Hematopoietic multipotent progenitor cell treated with erythropoietin and hydrocortisone succinate and interleukin-3 and kit ligand, for 15 days (in vitro differentiated cells): ENCODE results near the gene AADACL4.

Experiments used
- DNase-seq: peaks from one replicate; pipeline ENCODE4 v3.0.0-alpha.2; 2015; ENCODE audit warnings: low spot score

Gene AADACL4

DNA sequence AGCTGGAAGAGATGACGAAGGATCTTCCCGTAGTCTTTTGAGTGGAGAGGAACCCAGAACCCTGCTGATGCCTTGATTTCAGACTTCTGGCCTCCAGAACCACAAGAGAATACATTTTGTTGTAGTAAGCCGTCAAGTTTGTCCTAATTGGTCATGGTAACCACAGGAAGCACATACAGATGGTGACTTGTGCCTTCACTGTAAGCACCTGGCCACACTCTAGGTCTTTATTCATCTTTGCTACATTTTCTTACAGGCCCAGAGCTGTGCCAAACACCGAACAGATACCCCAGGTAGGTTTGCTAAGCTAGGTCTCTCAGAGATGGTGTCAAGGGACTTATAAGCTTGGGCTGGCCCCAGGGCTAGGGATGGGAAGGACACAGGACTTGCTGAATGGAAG lies 30.7 kb upstream of the AADACL4 start:
- no peak for DNase-seq

DNA sequence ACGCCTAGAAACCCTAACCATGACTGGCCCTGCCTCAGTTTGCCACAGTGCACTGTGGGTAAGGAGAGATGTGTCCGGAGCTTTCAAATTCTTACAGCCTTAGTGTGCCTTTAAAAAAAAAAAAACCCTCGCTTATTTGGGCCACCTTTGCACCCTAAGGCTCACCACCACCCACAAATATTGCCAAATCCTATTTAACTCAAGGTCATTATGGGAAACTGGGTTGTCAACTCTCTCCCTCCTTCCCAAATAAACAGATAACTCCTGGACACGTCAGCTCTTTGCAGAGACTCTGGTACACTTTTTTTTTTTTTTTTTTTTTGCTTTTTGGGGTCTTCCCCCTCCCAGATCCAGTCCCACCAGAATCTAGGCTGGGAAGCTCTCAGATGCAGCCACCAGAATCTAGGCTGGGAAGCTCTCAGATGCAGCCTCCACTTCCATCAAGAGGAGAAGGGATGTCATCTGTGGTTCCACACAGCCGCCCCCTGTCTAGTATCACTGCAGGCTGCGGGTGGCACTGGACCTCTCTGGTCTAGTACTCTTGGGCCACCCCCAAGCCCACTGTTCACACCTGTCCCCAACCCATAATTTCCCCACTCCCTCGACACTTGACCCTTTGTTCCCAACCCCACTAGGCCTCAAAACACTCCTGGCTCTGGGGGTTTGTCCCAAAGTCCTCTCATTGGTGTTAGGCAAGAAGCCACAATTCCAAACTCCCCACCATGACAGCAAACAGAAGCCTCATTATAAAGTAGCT lies 29.3 kb upstream of the AADACL4 start:
- DNase-seq, result no peak

DNA sequence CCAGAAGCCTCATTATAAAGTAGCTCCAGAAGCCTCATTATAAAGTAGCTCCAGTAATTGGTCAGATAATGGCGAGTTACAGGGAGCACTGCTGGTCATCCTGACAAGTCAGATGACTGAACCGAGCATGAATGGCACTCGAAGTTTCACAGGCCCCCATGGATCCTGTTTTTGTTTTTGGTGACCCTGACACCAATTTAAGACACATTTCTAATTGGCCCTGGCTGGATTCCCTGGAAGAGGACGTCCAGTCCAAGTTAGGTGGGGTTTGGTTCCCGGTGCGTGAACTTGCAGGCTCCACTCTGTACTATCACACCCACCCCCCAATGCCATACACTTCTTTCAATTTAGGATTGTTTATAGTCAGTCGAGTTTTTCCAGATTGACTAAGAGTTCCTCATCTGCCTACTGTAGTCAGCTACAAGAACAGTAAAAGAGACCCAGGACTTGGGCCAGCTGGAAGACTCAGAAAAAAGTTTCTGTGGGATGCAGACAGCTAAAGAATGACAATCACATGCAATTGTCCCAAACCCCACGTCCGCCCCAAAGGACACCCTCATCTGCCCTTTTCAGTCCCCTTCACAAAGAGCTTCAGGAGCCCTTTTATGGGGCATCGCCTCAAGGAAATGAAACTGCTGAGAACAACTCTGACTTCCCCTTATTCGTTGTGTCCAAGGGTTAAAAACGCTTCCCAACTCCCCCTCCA lies 28.6 kb upstream of the AADACL4 start:
- DNase-seq, result no peak

DNA sequence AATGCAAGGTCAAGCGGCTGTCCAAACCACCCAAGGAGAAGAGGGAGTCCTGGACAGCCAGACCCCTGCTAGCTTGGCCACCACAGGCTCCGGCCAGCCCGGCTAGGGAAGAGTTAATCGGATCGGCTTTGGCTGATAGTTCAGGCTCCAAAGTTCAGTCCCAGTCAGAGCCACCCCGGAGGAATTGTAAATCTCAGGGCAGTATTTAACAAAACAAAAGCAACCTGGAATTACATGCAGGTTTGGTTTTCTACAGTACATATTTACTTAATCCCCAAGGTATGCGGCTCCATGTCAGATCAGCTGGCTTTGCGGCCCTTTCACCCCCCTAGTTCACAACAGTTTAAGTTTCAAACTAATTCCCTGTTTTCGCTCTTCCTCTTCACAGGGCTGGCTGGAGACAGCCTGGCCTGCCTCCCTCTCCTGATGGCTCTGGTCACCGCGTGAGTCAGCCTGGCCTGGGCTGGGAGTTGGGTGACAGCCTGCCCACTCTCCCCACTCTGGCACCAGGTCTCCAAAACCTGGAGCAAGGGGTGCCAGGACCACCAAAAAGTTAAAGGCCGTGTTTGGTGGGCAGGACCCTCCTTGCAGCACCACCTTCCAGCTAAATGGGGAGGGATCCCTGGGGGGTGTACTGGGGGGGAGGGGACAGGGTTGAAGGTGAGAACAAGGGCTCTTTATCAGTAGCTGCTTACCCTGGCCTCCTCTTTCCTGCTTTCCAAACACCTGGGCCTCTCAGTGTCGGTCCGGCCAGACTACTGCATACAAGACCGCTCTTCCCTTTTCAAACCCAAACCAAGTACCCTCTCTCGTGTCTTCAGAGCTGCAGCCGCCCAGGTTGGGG lies 27.8 kb upstream of the AADACL4 start:
- no peak for DNase-seq

DNA sequence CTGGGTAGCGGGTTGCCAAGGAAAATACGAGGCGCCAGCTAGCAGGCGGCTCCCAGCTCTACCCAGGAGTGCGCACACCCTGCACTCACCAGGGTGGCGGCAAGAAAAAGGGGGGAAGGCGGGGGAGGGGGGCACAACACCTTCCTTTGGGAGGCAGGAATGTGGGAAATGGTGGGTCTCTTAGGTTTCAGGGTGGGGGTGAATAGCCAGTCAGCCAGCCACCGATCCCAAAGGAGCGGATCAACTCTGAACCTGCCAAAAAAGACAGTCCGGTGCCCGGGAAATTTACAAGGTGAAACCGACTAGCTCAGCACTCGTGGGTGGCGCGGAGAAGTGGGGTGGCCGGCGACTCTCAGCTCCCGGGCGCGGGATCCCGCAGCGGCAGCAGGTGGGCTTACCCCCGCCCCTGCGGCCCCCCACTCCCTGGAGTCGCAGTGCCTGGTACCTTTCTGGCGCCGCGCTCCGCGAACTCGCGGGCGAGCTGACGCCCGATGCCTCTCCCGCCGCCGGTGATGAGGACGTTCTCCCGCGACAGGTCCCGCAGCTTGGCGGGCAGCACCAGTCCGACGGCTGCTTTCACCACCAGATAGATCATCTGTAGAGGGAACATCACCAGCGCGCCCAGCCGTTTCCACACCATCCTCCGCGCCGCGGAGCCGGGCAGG lies 27.0 kb upstream of the AADACL4 start:
- DNase-seq, result peak; percentile 21

DNA sequence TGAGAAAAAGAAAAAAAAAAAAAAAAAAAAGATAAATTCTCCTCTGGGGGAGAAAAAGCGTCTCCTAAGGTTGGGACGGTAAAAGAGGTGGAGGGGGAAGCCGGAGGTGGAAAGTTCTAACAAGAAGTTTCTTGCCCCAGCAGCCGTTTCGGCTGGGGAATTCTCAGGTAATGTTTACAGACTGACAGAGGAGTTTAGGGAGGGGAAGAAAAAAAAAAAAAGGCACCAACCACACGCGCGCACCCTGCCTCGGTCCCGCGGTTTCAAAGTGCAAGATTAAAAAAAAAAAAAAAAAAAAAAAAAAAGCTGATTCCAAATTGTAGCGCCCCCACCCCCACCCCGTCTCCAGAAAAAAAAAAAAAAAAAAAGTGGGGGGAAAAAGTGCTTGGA lies 26.4 kb upstream of the AADACL4 start:
- DNase-seq, result peak; percentile 20

DNA sequence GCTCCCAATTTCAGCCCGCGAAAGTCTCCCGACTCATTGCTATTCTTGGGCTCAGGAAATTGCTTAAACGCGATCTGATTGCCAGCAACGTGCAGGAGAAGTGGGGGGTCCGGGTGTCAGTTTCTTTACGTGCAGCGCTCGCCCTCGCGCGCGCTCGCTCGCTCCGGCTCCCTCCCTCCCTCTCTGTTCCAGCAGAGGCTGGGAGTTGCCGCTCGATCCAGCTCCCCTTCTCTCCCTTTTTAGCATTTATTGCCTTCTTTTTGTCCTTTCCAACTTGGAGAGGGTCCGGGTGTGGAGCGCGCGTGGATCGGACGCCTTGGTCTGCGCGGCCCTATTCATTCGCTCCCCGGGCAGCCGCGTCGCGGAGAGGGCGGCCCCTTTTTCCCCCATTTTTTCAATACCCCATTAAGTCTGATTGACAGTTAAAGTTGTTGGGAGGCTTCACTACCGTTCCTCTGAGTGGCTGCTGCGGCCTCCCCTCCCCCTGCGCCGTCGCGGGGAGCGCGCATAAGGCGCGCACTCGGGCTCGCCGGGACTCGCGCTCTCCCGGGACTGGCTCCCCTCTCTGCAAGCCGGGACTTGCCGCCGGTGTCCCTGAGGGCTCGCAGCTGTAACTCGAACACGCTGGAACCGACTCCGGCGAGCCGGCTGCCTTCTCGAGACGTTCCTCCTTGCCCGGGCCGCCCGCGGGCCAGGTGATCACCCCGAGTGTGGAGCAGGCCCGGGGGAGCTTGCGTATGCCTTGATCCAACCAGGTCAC lies 25.8 kb upstream of the AADACL4 start, which contains the start of gene DHRS3:
TSS of gene DHRS3 (minus strand) at position 310 of the 760 bp plus-strand sequence. CDS start 862 bp downstream, outside the sequence.
- peak; percentile 58 for DNase-seq

DNA sequence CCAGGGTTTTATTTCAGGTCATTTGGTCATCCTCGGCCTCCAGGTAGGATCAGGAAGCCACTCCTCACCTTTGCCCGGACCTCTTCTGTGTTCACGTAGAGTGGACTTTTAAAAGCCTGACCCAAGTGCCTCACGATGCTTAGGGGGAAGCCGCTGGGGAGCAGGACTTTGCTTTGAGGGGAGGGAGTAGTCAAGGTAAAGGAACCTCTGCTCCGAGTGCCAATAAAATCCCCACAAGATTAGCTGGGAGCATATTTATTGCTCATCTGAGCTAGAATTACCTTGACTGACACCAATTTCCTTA lies 25.3 kb upstream of the AADACL4 start:
- no peak for DNase-seq

DNA sequence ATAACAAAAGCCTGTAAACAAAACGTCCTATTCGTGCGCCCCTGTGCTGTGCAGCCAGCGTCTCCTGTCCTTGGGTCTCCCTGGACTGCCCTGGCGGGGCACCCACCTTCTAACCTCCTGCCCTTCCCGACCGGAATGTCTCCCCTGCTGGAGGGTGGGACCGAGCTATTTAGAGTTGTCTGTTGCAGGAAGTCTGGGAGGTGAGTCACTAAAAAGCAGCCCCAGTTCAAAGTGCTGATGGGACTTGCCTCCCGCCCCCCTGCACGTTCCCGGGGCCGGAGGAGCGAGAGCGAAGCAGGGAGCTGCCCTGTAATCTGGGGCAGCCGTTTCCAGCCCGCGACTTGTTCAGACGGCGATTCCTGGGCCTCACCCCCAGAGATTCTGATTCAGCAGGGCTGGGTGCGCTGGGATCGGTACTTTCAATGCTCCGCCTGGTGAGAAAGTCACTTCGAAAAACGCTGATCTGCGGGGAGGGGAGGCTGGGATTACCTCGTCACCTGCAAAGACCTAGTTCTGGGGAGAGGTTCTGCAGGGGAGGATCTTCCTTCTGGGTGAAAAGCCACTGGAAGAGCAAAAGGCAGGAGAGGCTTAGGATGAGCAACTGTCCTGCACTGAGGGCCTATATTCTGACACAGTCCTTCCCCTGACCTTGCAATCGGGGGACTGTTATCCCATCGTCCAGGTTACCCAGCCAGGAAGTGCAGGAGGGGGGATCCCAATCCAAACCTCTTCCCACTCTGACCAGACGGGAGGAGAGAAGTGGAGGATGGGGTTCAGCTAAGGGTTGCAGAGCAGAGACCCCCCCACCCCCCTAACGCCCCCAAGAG lies 24.7 kb upstream of the AADACL4 start:
- peak; percentile 27 for DNase-seq

DNA sequence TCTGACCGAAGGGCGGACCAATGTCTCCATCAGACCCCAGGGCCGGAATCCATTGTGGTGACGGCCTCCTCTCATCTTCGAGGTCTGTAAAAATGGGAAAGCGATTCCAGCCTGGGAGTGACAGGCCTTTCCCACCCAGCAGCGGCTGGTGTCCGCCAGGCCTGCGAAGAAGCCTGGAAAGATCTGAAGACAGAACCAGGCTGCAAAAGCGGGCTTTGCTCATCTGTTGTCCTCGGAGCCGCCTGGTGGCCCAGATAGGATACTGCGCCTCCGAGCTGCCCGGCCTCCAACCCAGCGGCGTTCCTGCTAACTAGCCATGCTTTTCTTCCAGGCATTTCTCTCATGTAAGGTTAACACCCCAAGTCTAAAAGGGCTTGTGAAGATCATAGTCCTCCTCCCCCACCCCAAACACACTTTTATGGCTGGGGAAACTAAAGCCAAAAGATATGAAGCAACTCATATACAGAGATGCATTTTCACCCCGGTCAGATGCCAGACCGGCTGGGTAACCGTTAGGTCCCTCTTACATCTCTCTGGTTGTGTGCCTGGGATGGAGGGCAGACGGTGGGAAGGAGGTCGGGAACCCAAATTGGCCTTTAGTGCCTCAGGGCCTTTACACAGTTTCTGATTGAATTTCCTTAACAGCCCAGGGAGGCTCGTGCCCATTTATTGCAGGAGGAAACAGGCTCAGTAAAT lies 23.9 kb upstream of the AADACL4 start:
- peak; percentile 77 for DNase-seq

DNA sequence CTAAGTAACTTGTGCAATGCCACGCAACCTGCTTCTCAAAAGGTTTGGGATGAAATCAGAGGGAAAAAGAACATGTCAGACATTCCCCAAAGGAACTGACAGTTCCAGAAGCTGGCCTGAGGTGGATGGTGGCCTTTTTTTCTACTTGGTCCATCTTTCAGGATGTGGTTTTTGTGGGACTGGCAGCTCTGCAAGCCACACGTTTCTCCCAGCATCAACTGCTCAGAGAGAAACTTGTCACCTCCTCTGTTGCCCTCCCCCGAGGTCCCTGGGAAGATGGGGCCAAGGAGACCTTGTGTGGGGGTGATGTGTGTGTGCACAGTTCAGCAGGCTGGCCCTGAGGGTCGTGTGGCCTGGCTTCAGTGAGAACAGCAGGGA lies 23.4 kb upstream of the AADACL4 start:
- DNase-seq, result no peak

DNA sequence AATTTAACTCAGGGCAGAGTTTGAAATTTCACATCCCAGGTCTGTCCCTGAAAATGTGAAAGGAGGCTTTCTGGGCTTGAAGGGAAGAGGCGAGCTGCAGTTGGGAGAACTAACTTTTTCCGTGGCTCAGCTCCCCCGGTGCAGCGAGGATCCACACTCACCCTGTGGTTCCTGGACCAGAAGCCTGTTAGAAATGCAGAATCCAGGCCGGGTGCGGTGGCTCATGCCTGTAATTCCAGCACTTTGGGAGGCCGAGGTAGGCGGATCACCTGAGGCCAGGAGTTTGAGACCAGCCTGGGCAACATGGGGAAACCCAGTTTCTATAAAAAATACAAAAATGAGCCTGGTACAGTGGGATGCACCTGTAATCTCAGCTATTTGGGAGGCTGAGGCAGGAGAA lies 23.0 kb upstream of the AADACL4 start:
- DNase-seq, result no peak

DNA sequence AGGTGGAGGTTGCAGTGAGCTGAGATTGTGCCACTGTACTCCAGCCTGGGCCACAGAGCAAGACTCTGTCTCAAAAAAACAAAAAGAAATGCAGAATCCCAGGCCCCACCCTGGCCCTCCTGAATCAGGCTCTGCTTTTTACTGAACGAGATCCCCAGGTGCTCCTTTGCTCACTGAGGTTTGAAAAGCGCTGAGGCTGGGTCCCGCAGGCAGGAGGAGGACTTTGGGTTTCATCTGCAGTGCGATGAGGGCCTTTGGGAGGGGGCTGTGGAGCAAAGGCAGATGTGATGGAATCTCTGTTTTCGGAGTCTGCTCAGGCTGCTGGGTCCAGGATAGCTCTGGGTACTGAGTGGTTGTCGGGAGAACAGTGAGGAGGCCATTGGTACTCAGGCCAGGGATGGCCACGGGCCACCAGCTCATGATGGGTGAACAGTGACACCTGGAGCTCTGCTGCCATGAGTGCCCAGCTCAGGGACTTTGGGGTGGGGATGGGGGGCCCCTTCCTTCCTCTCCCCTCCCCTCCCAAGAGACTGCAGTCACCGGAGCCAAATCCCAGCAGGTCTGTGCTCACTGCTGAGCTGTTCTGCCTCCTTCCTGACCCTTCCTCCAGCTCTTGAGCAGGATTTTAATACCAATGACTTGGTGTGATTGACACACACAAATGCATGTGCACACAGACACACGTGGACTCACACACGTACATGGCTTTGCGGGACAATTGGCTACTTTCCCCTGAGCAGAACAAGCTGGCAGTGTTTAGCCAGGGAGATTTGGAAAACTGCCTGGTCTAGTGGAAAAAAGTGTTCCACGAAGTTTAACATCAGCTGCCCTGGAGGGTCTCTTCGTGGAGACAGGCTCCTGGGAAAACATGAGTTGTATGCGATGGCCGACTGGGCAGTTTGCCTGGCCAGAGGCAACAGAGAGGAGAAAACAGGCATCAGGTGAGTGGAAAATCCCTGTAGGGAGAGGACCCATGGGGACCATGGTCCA lies 22.2 kb upstream of the AADACL4 start:
- DNase-seq, result no peak

DNA sequence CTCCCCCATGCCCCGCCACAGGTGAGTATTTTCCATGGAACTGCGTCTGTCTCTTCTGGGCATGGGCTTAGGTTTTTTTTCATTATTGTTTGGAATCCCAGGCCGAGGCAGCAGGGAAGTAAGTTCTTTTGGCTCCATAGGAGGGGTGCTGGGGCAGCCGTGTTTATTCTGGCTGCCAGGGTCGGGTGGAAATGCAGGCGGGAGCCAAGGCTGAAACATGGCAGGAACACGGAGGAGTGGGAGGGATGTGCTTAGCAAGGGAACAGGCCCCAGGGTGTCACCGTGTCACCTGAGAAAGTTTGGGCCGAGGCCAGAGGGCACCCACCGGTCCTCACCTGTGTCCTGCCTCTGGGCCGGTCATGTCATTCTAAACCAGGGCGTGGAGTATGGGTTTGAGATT lies 21.4 kb upstream of the AADACL4 start:
- no peak for DNase-seq

DNA sequence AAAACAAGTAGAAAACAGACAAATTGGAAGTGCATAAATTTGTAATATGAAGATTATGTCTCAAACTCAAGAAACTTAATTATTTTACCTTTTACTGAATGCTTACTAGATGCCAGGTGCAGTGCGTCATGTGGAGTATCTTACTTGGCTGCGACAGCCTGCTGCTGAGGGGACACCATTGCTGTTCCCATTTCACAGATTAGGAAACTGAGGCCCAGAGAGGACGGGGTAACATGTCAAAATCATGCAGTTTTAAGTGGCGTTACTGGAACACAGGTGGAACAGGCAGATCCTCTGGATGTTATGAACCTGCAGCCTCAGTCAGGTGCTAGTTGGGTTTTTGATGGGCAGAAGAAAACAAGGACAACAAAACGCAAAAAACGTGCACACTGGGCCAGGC lies 18.6 kb upstream of the AADACL4 start:
- DNase-seq, result no peak

DNA sequence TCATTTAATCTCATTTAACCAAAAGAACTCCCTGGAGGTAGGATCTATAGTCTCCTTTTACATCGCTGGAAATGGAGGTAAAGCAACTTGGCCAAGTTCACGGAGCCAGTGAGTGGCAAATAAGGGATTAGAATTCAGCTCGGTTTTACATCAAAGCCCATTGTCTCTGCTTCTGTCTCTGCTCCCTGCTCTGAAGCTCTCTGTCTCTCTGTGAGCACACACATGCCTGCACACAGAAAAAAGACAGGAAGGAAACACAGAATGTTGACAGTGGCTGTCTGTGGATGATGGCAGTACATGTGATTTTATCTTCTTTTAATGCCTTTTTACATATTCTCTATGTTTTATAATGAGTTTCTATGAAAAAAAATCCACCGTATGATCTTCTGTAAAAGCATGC lies 17.0 kb upstream of the AADACL4 start:
- no peak for DNase-seq

DNA sequence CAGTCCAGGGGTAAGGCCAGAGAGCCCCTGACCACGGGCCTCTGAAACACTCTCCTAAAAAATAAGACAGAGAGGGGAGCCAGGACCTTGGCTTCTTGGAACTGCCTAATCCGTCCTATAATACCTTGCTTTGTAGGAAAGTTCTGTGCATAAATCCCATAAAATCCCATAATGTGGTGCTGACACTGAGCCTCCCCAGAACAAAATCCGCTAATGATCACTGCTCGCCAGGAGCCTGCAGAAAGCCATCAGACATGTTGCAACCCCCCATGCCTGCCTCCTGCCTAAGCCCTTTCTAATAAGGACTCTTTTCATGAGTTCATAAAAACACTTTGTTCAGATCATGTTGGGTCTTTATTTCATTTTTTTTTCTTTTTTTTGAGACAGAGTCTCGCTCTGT lies 16.6 kb upstream of the AADACL4 start:
- DNase-seq, result no peak

DNA sequence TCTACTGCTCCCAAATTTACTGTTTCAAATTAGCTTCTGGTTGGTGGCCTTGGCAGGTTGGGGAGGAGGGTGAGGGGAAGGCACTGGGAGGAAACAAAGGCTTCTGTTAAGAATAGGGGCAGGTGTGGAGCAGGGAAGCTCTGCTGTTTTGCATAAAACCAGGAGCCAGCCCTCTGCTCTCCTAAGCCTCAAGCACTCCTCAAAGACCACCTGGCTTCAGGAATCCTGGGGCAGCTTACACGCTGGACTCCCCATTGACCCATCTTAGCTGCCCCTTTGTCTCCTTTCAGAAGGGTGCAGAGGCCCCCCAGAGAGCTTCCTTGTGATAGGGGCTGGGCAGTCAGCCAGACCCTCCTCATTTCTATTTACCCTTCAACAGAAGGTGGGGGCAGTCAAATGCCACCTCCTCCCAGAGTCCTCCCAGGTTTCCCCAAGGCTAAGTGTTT lies 14.4 kb upstream of the AADACL4 start:
- DNase-seq, result no peak
